ENCODE results near the gene APOB. TPM values are rescaled to one million over a fixed set of nuclear protein-coding genes. Genes with fewer than 3 reads are reported as not detected.

The APOB gene
- total and polyA plus RNA-seq, 2 of the 13 experiments (the other 11 are each of a cell fraction or from before 2014, with no cell fraction given): 1,569 to 2,515 TPM

GRCh38 chr2:21020031-21020667 is 23.7 kb downstream of the APOB start (continued):
- TF ChIP-seq SKI (IDR thresholded peaks at IDR 0.05; ENCODE audit: partially characterized antibody) (no peak), HOXA9 (CRISPR knock-in tag; IDR thresholded peaks at IDR 0.05; ENCODE audit: borderline replicate concordance) (peak; percentile 79; the same call in 1 of the 2 replicates), NFE2L1 (CRISPR knock-in tag; IDR thresholded peaks at IDR 0.05; ENCODE audit: borderline replicate concordance) (no peak), REPIN1 (CRISPR knock-in tag; IDR thresholded peaks at IDR 0.05; ENCODE audit: borderline replicate concordance, low read depth) (no peak), ZNF772 (CRISPR knock-in tag; IDR thresholded peaks at IDR 0.05) (no peak), ZNF562 (CRISPR knock-in tag; IDR thresholded peaks at IDR 0.05; ENCODE audit: borderline replicate concordance) (0 out of 2 replicates have a peak, but pooled peaks have one; percentile 5), FOXM1 (CRISPR knock-in tag; IDR thresholded peaks at IDR 0.05) (no peak), ZSCAN29 (CRISPR knock-in tag; conservative IDR thresholded peaks at IDR 0.05) (no peak), KLF9 (CRISPR knock-in tag; IDR thresholded peaks at IDR 0.05; ENCODE audit: low read depth) (no peak), ZNF761 (CRISPR knock-in tag; conservative IDR thresholded peaks at IDR 0.05) (no peak), NPAS2 (CRISPR knock-in tag; IDR thresholded peaks at IDR 0.05; ENCODE audit: borderline replicate concordance) (no peak), MBNL3 (CRISPR knock-in tag; conservative IDR thresholded peaks at IDR 0.05) (no peak), ZNF768 (CRISPR knock-in tag; IDR thresholded peaks at IDR 0.05) (no peak), HOXA7 (CRISPR knock-in tag; IDR thresholded peaks at IDR 0.05) (no peak), ZNF10 (CRISPR knock-in tag; IDR thresholded peaks at IDR 0.05; ENCODE audit: borderline replicate concordance, low read depth) (no peak), ZNF230 (CRISPR knock-in tag; IDR thresholded peaks at IDR 0.05) (no peak), FOXA3 (CRISPR knock-in tag; IDR thresholded peaks at IDR 0.05) (no peak), YEATS2 (CRISPR knock-in tag; IDR thresholded peaks at IDR 0.05; ENCODE audit: borderline replicate concordance) (no peak), NFRKB (IDR thresholded peaks at IDR 0.05) (no peak), RARA (CRISPR knock-in tag; IDR thresholded peaks at IDR 0.05) (no peak), PAWR (CRISPR knock-in tag; IDR thresholded peaks at IDR 0.05; ENCODE audit: borderline replicate concordance) (no peak), ZNF24 (IDR thresholded peaks at IDR 0.05) (no peak), HHEX (CRISPR knock-in tag; IDR thresholded peaks at IDR 0.05) (no peak)
- TF ChIP-seq, protein P1, sequence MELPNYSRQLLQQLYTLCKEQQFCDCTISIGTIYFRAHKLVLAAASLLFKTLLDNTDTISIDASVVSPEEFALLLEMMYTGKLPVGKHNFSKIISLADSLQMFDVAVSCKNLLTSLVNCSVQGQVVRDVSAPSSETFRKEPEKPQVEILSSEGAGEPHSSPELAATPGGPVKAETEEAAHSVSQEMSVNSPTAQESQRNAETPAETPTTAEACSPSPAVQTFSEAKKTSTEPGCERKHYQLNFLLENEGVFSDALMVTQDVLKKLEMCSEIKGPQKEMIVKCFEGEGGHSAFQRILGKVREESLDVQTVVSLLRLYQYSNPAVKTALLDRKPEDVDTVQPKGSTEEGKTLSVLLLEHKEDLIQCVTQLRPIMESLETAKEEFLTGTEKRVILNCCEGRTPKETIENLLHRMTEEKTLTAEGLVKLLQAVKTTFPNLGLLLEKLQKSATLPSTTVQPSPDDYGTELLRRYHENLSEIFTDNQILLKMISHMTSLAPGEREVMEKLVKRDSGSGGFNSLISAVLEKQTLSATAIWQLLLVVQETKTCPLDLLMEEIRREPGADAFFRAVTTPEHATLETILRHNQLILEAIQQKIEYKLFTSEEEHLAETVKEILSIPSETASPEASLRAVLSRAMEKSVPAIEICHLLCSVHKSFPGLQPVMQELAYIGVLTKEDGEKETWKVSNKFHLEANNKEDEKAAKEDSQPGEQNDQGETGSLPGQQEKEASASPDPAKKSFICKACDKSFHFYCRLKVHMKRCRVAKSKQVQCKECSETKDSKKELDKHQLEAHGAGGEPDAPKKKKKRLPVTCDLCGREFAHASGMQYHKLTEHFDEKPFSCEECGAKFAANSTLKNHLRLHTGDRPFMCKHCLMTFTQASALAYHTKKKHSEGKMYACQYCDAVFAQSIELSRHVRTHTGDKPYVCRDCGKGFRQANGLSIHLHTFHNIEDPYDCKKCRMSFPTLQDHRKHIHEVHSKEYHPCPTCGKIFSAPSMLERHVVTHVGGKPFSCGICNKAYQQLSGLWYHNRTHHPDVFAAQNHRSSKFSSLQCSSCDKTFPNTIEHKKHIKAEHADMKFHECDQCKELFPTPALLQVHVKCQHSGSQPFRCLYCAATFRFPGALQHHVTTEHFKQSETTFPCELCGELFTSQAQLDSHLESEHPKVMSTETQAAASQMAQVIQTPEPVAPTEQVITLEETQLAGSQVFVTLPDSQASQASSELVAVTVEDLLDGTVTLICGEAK (IDR thresholded peaks at IDR 0.05): no peak
- TF ChIP-seq, protein P1 (CRISPR knock-in tag; IDR thresholded peaks at IDR 0.05): no peak

Data from HepG2 (cell line).